HEK293T (cell line): ENCODE results near the gene TCF23.

ENCODE experiments used
- ARNT ChIP-seq: fragments of 450-650 bp; IDR thresholded peaks from 2 replicates; pipeline ENCODE4 v1.6.1; 2017; ENCODE audit warnings: mild to moderate bottlenecking
- BHLHE40 ChIP-seq: fragments of 450-650 bp; IDR thresholded peaks from 2 replicates; pipeline ENCODE4 v1.6.1; 2016; ENCODE audit warnings: mild to moderate bottlenecking, moderate library complexity, borderline replicate concordance
- ELF4 ChIP-seq: fragments of 450-650 bp; IDR thresholded peaks from 2 replicates; pipeline ENCODE4 v1.6.1; 2017; ENCODE audit warnings: antibody characterized with exemption
- FOXA1 ChIP-seq: fragments of 450-650 bp; IDR thresholded peaks from 2 replicates; pipeline ENCODE4 v1.6.1; 2016; ENCODE audit warnings: mild to moderate bottlenecking
- FOXK2 ChIP-seq: fragments of 450-650 bp; IDR thresholded peaks from 2 replicates; pipeline ENCODE4 v1.6.1; 2016; ENCODE audit warnings: mild to moderate bottlenecking
- FOXM1 ChIP-seq: fragments of 450-650 bp; IDR thresholded peaks from 2 replicates; pipeline ENCODE4 v1.6.1; 2017; ENCODE audit warnings: mild to moderate bottlenecking, borderline replicate concordance
- HDGF ChIP-seq: fragments of 450-650 bp; IDR thresholded peaks from 2 replicates; pipeline ENCODE4 v1.6.1; 2017; ENCODE audit warnings: antibody characterized with exemption, borderline replicate concordance
- NFRKB ChIP-seq: fragments of 450-650 bp; IDR thresholded peaks from 2 replicates; pipeline ENCODE4 v1.6.1; 2016; ENCODE audit warnings: mild to moderate bottlenecking, moderate library complexity
- SP1 ChIP-seq: fragments of 450-650 bp; IDR thresholded peaks from 2 replicates; pipeline ENCODE4 v1.6.1; 2017
- SUZ12 ChIP-seq: fragments of 450-650 bp; IDR thresholded peaks from 2 replicates; pipeline ENCODE4 v1.6.1; 2016; ENCODE audit warnings: mild to moderate bottlenecking
- TARDBP ChIP-seq: fragments of 450-650 bp; IDR thresholded peaks from 2 replicates; pipeline ENCODE4 v1.6.1; 2016
- TF ChIP-seq, protein P1 (sequence below): fragments of 450-650 bp; IDR thresholded peaks from 2 replicates; pipeline ENCODE4 v1.6.1; 2016

DNA sequence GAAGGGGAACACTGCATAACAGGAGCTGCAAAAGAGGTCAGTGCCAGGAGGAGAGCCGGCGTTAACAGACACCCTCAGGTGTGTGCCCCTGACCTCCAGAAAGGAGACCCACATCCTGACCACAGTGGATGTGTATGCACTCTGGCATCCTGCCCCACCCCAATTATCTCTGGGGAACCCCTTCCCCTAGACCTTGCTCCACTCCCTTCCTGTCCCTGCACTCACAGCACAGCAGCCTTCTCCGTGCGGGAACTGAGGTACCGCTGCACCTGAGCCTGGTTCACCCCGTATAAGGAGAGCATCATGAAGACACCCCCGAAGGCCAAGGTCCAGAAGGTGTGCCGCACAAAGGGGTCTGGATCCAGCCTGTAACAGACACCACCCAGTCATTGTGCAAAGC, 55.8 kb downstream of the TCF23 start:
- TF ChIP-seq FOXK2, result no peak
- no peak for TF ChIP-seq FOXM1
- no peak for TF ChIP-seq NFRKB
- TF ChIP-seq FOXA1, result no peak
- TF ChIP-seq BHLHE40, result no peak
- no peak for TF ChIP-seq ARNT
- TF ChIP-seq SP1, result no peak
- no peak for TF ChIP-seq TARDBP
- TF ChIP-seq ELF4, result no peak
- TF ChIP-seq, protein P1, sequence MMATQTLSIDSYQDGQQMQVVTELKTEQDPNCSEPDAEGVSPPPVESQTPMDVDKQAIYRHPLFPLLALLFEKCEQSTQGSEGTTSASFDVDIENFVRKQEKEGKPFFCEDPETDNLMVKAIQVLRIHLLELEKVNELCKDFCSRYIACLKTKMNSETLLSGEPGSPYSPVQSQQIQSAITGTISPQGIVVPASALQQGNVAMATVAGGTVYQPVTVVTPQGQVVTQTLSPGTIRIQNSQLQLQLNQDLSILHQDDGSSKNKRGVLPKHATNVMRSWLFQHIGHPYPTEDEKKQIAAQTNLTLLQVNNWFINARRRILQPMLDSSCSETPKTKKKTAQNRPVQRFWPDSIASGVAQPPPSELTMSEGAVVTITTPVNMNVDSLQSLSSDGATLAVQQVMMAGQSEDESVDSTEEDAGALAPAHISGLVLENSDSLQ, result no peak
- TF ChIP-seq SUZ12, result no peak
- no peak for TF ChIP-seq HDGF
